ENCODE results near the gene SLC39A12. TPM values are rescaled to one million over a fixed set of nuclear protein-coding genes. Genes with fewer than 3 reads are reported as not detected.

Gene SLC39A12
- total RNA-seq, 1 donor from 2014 or later: not detected

DNA sequence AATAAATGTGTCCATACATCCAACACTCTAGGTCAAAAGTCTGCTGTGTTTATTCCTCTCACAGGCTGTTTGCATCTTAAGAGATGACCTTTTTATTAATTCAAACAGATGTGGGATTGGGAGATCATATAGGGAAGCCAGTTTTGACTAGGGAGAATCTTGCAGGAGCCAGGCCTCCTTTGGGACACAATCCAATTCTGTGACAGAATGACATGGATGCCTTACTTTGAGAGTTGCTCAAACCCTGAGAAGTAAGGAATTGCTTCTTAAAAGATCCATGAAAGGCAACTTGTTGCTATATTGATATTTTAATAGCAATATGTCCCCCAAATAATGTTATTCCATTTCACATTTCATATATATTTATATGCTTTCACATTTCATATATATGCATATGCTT, 135.0 kb downstream of the SLC39A12 start:
- no peak for TF ChIP-seq EZH2 (IDR thresholded peaks at IDR 0.05; ENCODE audit: insufficient read depth, low read length)
- TF ChIP-seq, protein P1, sequence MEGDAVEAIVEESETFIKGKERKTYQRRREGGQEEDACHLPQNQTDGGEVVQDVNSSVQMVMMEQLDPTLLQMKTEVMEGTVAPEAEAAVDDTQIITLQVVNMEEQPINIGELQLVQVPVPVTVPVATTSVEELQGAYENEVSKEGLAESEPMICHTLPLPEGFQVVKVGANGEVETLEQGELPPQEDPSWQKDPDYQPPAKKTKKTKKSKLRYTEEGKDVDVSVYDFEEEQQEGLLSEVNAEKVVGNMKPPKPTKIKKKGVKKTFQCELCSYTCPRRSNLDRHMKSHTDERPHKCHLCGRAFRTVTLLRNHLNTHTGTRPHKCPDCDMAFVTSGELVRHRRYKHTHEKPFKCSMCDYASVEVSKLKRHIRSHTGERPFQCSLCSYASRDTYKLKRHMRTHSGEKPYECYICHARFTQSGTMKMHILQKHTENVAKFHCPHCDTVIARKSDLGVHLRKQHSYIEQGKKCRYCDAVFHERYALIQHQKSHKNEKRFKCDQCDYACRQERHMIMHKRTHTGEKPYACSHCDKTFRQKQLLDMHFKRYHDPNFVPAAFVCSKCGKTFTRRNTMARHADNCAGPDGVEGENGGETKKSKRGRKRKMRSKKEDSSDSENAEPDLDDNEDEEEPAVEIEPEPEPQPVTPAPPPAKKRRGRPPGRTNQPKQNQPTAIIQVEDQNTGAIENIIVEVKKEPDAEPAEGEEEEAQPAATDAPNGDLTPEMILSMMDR (IDR thresholded peaks at IDR 0.05; ENCODE audit: insufficient read depth, low read depth, low read length): no peak
- Histone ChIP-seq H3K4me2 (ENCODE audit: low read length) (no peak overlapping the region), H3K9ac (ENCODE audit: low read length) (no peak overlapping the region), H3K27me3 (ENCODE audit: insufficient read depth, low read length) (peaks cover 5% of the 10 kb centered on the region), H3K36me3 (ENCODE audit: insufficient read depth, low read length) (no peaks in the 10 kb centered on the region), H3K9me3 (ENCODE audit: insufficient read depth, low read depth, low read length) (no peaks in the 10 kb centered on the region), H3K4me3 (ENCODE audit: insufficient read depth, low read depth, low read length) (no peak overlapping the region), H2AFZ (ENCODE audit: low read depth, low read length) (no peak overlapping the region), H3K79me2 (ENCODE audit: insufficient read depth, low read length) (no peaks in the 10 kb centered on the region), H3K4me1 (ENCODE audit: insufficient read depth, low read length) (no peaks in the 10 kb centered on the region), H3K27ac (ENCODE audit: low read depth, low read length) (no peak overlapping the region), H4K20me1 (ENCODE audit: insufficient read depth, low read length) (no peaks in the 10 kb centered on the region)
- Mint-ChIP-seq H3K4me3 (ENCODE audit: unreplicated experiment) (no peak overlapping the region), H3K27me3 (ENCODE audit: low read depth, unreplicated experiment) (peaks cover 10% of the 10 kb centered on the region), H3K36me3 (ENCODE audit: low read depth, unreplicated experiment) (no peaks in the 10 kb centered on the region), H3K4me1 (ENCODE audit: low read depth, unreplicated experiment) (no peaks in the 10 kb centered on the region), H3K27ac (ENCODE audit: unreplicated experiment) (no peak overlapping the region), H3K9me3 (ENCODE audit: unreplicated experiment) (no peaks in the 10 kb centered on the region)
- FAIRE-seq (no peak), DNase-seq (ENCODE audit: low read depth) (no peak)

DNA sequence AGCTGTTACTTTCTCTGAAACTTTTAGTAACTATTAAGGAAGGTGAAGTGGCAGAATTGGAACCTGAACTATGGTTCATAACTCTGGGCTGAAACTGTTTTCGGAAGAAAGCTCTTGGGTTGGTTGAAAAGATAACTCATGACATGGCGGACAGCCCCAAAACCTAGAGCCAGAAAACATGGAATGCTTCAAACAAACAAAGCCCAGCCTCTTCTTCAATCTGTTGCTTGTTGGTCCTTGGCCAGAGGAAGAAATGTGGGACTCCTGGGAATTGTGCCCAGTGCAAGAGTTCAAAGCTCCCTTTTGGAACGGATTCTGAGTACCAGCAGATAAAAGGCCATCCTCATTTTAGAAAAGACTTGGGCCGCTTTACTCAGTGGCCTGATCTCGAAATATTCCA, 135.6 kb downstream of the SLC39A12 start:
- Mint-ChIP-seq H3K4me1 (ENCODE audit: low read depth, unreplicated experiment) (no peaks in the 10 kb centered on the region), H3K36me3 (ENCODE audit: low read depth, unreplicated experiment) (no peaks in the 10 kb centered on the region), H3K4me3 (ENCODE audit: unreplicated experiment) (no peak overlapping the region), H3K27ac (ENCODE audit: unreplicated experiment) (no peak overlapping the region), H3K27me3 (ENCODE audit: low read depth, unreplicated experiment) (peaks cover 10% of the 10 kb centered on the region), H3K9me3 (ENCODE audit: unreplicated experiment) (no peaks in the 10 kb centered on the region)
- H3K79me2 ChIP-seq (ENCODE audit: insufficient read depth, low read length): no peaks in the 10 kb centered on the region
- H3K9ac ChIP-seq (ENCODE audit: low read length): no peak overlapping the region
- H3K9me3 ChIP-seq (ENCODE audit: insufficient read depth, low read depth, low read length): no peaks in the 10 kb centered on the region
- no peaks in the 10 kb centered on the region for H3K4me1 ChIP-seq (ENCODE audit: insufficient read depth, low read length)
- no peak overlapping the region for H3K4me3 ChIP-seq (ENCODE audit: insufficient read depth, low read depth, low read length)
- FAIRE-seq (no peak), DNase-seq (ENCODE audit: low read depth) (peak; percentile 23)
- no peak overlapping the region for H2AFZ ChIP-seq (ENCODE audit: low read depth, low read length)
- no peak for TF ChIP-seq EZH2 (IDR thresholded peaks at IDR 0.05; ENCODE audit: insufficient read depth, low read length)
- TF ChIP-seq, protein P1 (IDR thresholded peaks at IDR 0.05; ENCODE audit: insufficient read depth, low read depth, low read length): no peak
- peaks cover 5% of the 10 kb centered on the region for H3K27me3 ChIP-seq (ENCODE audit: insufficient read depth, low read length)
- H3K27ac ChIP-seq (ENCODE audit: low read depth, low read length): no peak overlapping the region
- no peak overlapping the region for H3K4me2 ChIP-seq (ENCODE audit: low read length)
- no peaks in the 10 kb centered on the region for H4K20me1 ChIP-seq (ENCODE audit: insufficient read depth, low read length)
- H3K36me3 ChIP-seq (ENCODE audit: insufficient read depth, low read length): no peaks in the 10 kb centered on the region

Other genes starting within 250 kb of the SLC39A12 start
- 0.14 and 0.43 TPM in 2 replicates for gene TMEM236, start 199.7 kb upstream of the SLC39A12 start, total RNA-seq
- 0.05 and 0.07 TPM in 2 replicates for gene MRC1, start 142.6 kb upstream of the SLC39A12 start, total RNA-seq
- gene CACNB2, start 188.5 kb downstream of the SLC39A12 start, total RNA-seq: 0.46 and 0.66 TPM in 2 replicates